Thoracic aorta (tissue), 2 donors: ENCODE results near the gene RTN4IP1. TPM values are rescaled to one million over a fixed set of nuclear protein-coding genes. Genes with fewer than 3 reads are reported as not detected.
"Not testable (repeated sequence)": the region's sequence is repeated elsewhere in the genome, so short reads cannot be mapped to it uniquely, and the experiment has no call there.

Source experiments
- ATAC-seq: fragments of 150-250 bp; one replicate; pipeline ENCODE4 v1.8.0; 2017; ENCODE audit warnings: low read depth; ENCODE audit not compliant: insufficient number of reproducible peaks, low FRiP score
- DNase-seq: peaks from one replicate; pipeline ENCODE4 v3.0.0-alpha.2; 2020; ENCODE audit warnings: low spot score
- H3K27ac ChIP-seq, 2 donors: fragments of 200-600 bp; sonication (generic); 1 replicate in 1 of 2; 2 replicates in 1 of 2; pipeline ENCODE4 v1.5.1; 2016; ENCODE audit warnings: mild to moderate bottlenecking in 2 of 2, moderate library complexity in 2 of 2
- H3K27me3 ChIP-seq: fragments of 200-600 bp; sonication (generic); replicated peaks from 2 replicates; pipeline ENCODE4 v1.6.0; 2016; ENCODE audit warnings: mild to moderate bottlenecking; ENCODE audit not compliant: insufficient read depth
- H3K36me3 ChIP-seq: fragments of 200-600 bp; sonication (generic); one replicate; pipeline ENCODE4 v1.5.1; 2016
- H3K4me1 ChIP-seq, 2 donors: fragments of 200-600 bp; sonication (generic); 1 replicate in 1 of 2; 2 replicates in 1 of 2; pipeline versions ENCODE4 v1.5.1 to v1.6.0; 2016; ENCODE audit warnings: low read depth in 2 of 2, mild to moderate bottlenecking in 1 of 2; ENCODE audit not compliant: control insufficient read depth in 1 of 2
- H3K4me3 ChIP-seq: fragments of 200-600 bp; sonication (generic); 2 replicates; pipeline ENCODE4 v1.5.1; 2016; ENCODE audit warnings: mild to moderate bottlenecking
- H3K9me3 ChIP-seq: fragments of 200-600 bp; sonication (generic); 2 replicates; pipeline ENCODE4 v1.5.1; 2016
- CTCF ChIP-seq: fragments of 200-600 bp; sonication (generic); IDR thresholded peaks from one replicate; pipeline ENCODE4 v1.5.1; 2019; ENCODE audit warnings: antibody characterized with exemption
- total RNA-seq, 2 donors: library from RNA; depleted of rRNA; stranded (reverse); fragments of >200 nt; gene quantifications; one replicate each; pipeline versions ENCODE4 v1.1.0 to v1.2.3, GENCODE V29; 2016

Gene RTN4IP1
- total RNA-seq, 2 donors from 2014 or later = 1.3 to 10.7 TPM

- Histone ChIP-seq H3K4me1 (peaks cover 0 to 16% of the 10 kb centered on the region in 2 donors), H3K27me3 (no peaks in the 10 kb centered on the region), H3K9me3 (no peaks in the 10 kb centered on the region), H3K27ac (peak overlapping the region; percentile 59 to 74), H3K36me3 (no peaks in the 10 kb centered on the region), H3K4me3 (peak overlapping the region; percentile 99)
- ATAC-seq (no peak), DNase-seq (no peak)
- TF ChIP-seq CTCF = no peak
Measured at GRCh38 chr6:106629859-106630163, 513 bp upstream of the RTN4IP1 start.

GRCh38 chr6:106628658-106629102, 618 bp downstream of the RTN4IP1 start:
- no peak for TF ChIP-seq CTCF
- no peaks in the 10 kb centered on the region for H3K36me3 ChIP-seq
- no peak for DNase-seq
- peak overlapping the region; percentile 59 to 74 for H3K27ac ChIP-seq
- ATAC-seq = no peak
- peaks cover 0 to 16% of the 10 kb centered on the region in 2 donors for H3K4me1 ChIP-seq
- no peaks in the 10 kb centered on the region for H3K27me3 ChIP-seq
- H3K9me3 ChIP-seq = no peaks in the 10 kb centered on the region
- H3K4me3 ChIP-seq = peak overlapping the region; percentile 99

GRCh38 chr6:106627760-106628159, 1.5 kb downstream of the RTN4IP1 start:
- H3K4me3 ChIP-seq, H3K36me3 ChIP-seq, H3K9me3 ChIP-seq, H3K27ac ChIP-seq, DNase-seq, H3K27me3 ChIP-seq, ATAC-seq: not testable (repeated sequence)
- peaks cover 0 to 16% of the 10 kb centered on the region in 2 donors for H3K4me1 ChIP-seq

GRCh38 chr6:106626485-106626884, 2.8 kb downstream of the RTN4IP1 start:
- ATAC-seq (no peak), DNase-seq (no peak)
- no peak for TF ChIP-seq CTCF
- no peak overlapping the region for H3K4me3 ChIP-seq
- no peaks in the 10 kb centered on the region for H3K27me3 ChIP-seq
- no peaks in the 10 kb centered on the region for H3K9me3 ChIP-seq
- H3K36me3 ChIP-seq = no peaks in the 10 kb centered on the region
- peaks cover 0 to 16% of the 10 kb centered on the region in 2 donors for H3K4me1 ChIP-seq
- H3K27ac ChIP-seq = no peak overlapping the region

- Histone ChIP-seq H3K27me3 (no peaks in the 10 kb centered on the region), H3K4me1 (no peaks in the 10 kb centered on the region), H3K27ac (no peak overlapping the region), H3K36me3 (peaks cover 5% of the 10 kb centered on the region), H3K9me3 (no peaks in the 10 kb centered on the region), H3K4me3 (no peak overlapping the region)
- TF ChIP-seq CTCF = no peak
- ATAC-seq (no peak), DNase-seq (no peak)
Measured at GRCh38 chr6:106623039-106623438, 6.3 kb downstream of the RTN4IP1 start.

- DNase-seq (no peak), ATAC-seq (no peak)
- Histone ChIP-seq H3K27ac (no peak overlapping the region), H3K4me1 (no peaks in the 10 kb centered on the region), H3K9me3 (no peaks in the 10 kb centered on the region), H3K27me3 (no peaks in the 10 kb centered on the region), H3K4me3 (no peak overlapping the region), H3K36me3 (peaks cover 5% of the 10 kb centered on the region)
- no peak for TF ChIP-seq CTCF
Measured at GRCh38 chr6:106622412-106622811, 6.9 kb downstream of the RTN4IP1 start.
